ENCODE data around the gene SSC5D.

DNA sequence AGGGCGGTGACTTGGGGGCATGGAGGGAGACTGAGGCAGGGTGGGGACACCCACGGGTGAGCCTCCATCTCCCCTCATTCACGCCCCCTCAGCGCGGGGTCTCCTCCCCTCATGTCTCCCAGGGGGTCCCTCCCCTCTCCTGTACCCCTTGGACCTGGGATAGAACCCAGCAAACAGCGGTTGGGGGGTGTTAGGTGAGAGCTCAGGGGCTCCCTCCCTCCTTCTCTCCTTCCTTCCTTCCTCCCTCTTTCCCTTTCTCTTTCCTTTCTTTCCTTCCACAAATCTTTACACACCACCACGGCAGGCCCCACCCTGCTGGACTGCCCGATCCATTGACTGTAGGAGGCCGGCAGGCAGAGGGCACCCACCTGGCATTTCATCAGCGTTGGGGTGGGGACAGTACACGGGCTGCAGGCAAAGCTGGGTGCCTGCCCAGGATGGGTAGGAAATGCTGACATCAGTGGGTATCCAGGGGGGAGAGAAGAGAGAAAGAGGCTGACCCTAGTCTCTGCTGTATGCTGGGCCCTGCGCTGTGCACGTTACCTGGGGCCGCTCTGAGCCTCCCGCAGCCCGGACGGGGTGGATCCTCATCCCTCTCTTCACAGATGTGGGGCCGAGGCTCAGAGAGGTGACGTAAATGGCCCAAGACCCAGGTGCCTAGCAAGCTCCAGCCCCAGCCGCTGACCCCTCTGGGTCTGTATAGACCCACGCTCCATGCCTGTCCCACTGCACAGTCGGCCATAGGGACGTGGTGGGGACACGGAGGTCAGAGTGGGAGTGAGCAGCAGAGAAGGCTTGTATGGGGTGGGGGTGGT, 3.5 kb downstream of the SSC5D start:
- TF ChIP-seq, protein P1, sequence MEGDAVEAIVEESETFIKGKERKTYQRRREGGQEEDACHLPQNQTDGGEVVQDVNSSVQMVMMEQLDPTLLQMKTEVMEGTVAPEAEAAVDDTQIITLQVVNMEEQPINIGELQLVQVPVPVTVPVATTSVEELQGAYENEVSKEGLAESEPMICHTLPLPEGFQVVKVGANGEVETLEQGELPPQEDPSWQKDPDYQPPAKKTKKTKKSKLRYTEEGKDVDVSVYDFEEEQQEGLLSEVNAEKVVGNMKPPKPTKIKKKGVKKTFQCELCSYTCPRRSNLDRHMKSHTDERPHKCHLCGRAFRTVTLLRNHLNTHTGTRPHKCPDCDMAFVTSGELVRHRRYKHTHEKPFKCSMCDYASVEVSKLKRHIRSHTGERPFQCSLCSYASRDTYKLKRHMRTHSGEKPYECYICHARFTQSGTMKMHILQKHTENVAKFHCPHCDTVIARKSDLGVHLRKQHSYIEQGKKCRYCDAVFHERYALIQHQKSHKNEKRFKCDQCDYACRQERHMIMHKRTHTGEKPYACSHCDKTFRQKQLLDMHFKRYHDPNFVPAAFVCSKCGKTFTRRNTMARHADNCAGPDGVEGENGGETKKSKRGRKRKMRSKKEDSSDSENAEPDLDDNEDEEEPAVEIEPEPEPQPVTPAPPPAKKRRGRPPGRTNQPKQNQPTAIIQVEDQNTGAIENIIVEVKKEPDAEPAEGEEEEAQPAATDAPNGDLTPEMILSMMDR (IDR thresholded peaks at IDR 0.05) = no peak
- no peak for TF ChIP-seq TEAD4 (IDR thresholded peaks at IDR 0.05; ENCODE audit: borderline replicate concordance, insufficient read depth)
- no peak for TF ChIP-seq JUND (IDR thresholded peaks at IDR 0.05)
